Hepatocyte (in vitro differentiated cells): Measurements from ENCODE around the gene DIRAS1. TPM values are rescaled to one million over a fixed set of nuclear protein-coding genes. Genes with fewer than 3 reads are reported as not detected.
"Not testable (repeated sequence)": the region's sequence is repeated elsewhere in the genome, so short reads cannot be mapped to it uniquely, and the experiment has no call there.

Source experiments
- DNase-seq: peaks from one replicate; pipeline ENCODE4 v3.0.0-alpha.2; 2016; ENCODE audit warnings: low spot score
- H2AFZ ChIP-seq: fragments of 200-600 bp; sonication (generic); 2 replicates; pipeline ENCODE4 v1.6.0; 2016; ENCODE audit warnings: antibody characterized with exemption, mild to moderate bottlenecking
- H3K27ac ChIP-seq: fragments of 200-600 bp; sonication (generic); 2 replicates; pipeline ENCODE4 v1.5.1; 2016; ENCODE audit warnings: mild to moderate bottlenecking
- H3K27me3 ChIP-seq: fragments of 200-600 bp; sonication (generic); 2 replicates; pipeline ENCODE4 v1.6.1; 2016
- H3K36me3 ChIP-seq: fragments of 200-600 bp; sonication (generic); replicated peaks from 2 replicates; pipeline ENCODE4 v1.5.1; 2016; ENCODE audit warnings: low read depth; ENCODE audit not compliant: insufficient read depth
- H3K4me1 ChIP-seq: fragments of 200-600 bp; sonication (generic); 2 replicates; pipeline ENCODE4 v1.5.1; 2016; ENCODE audit warnings: mild to moderate bottlenecking, moderate library complexity; ENCODE audit not compliant: insufficient read depth
- H3K4me2 ChIP-seq: fragments of 200-600 bp; sonication (generic); 2 replicates; pipeline ENCODE4 v1.6.0; 2016
- H3K4me3 ChIP-seq: fragments of 200-600 bp; sonication (generic); 2 replicates; pipeline ENCODE4 v1.5.1; 2016; ENCODE audit warnings: mild to moderate bottlenecking
- H3K79me2 ChIP-seq: fragments of 200-600 bp; sonication (generic); 2 replicates; pipeline ENCODE4 v1.6.0; 2017; ENCODE audit warnings: mild to moderate bottlenecking
- H3K9me2 ChIP-seq: fragments of 200-600 bp; sonication (generic); replicated peaks from 2 replicates; pipeline ENCODE4 v1.6.0; 2017; ENCODE audit warnings: mild to moderate bottlenecking; ENCODE audit not compliant: insufficient read depth
- H3K9me3 ChIP-seq: fragments of 200-600 bp; sonication (generic); 2 replicates; pipeline ENCODE4 v1.5.1; 2016; ENCODE audit warnings: low read depth, mild to moderate bottlenecking
- H4K20me1 ChIP-seq: fragments of 200-600 bp; sonication (generic); 2 replicates; pipeline ENCODE4 v1.6.0; 2016; ENCODE audit warnings: mild to moderate bottlenecking; ENCODE audit not compliant: insufficient read depth, poor library complexity, severe bottlenecking
- CTCF ChIP-seq: fragments of 200-600 bp; sonication (generic); IDR thresholded peaks from 2 replicates; pipeline ENCODE4 v1.5.1; 2016; ENCODE audit warnings: antibody characterized with exemption, mild to moderate bottlenecking; ENCODE audit not compliant: poor library complexity
- EZH2 ChIP-seq: fragments of 200-600 bp; sonication (generic); IDR thresholded peaks from 2 replicates; pipeline ENCODE4 v1.6.1; 2016; ENCODE audit warnings: antibody characterized with exemption, mild to moderate bottlenecking, borderline replicate concordance
- EZH2phosphoT487 ChIP-seq: fragments of 200-600 bp; sonication (generic); IDR thresholded peaks from one replicate; pipeline ENCODE4 v1.6.1; 2018; ENCODE audit warnings: antibody characterized with exemption, mild to moderate bottlenecking, low read depth, moderate library complexity; ENCODE audit not compliant: unreplicated experiment, severe bottlenecking
- WGBS: methylation state at CpG from one replicate; pipeline ENCODE4 v1.1.6; 2016; ENCODE audit warnings: low lambda C conversion rate; ENCODE audit errors: missing lambda C conversion rate; 5-methylcytosine and 5-hydroxymethylcytosine counted together
- polyA plus RNA-seq: library from polyadenylated mRNA; unstranded; fragments of >200 nt; fragmentation: Nextera tagmentation; extraction: Ambion mirVana; gene quantifications from 2 replicates; pipeline ENCODE4 v1.2.1, GENCODE V29; 2016
- total RNA-seq: library from RNA; depleted of rRNA; stranded (reverse); fragments of >200 nt; gene quantifications from 2 replicates; pipeline ENCODE4 v1.2.3, GENCODE V29; 2014

The DIRAS1 gene
- total and polyA plus RNA-seq, 2 experiments from 2014 or later = 1.5 to 2.4 TPM

- Histone ChIP-seq H3K79me2 (no peaks in the 10 kb centered on the region), H2AFZ (no peak overlapping the region), H3K27me3 (peaks cover 12% of the 10 kb centered on the region), H3K9me2 (no peaks in the 10 kb centered on the region), H3K9me3 (no peaks in the 10 kb centered on the region), H3K4me3 (no peak overlapping the region), H3K27ac (no peak overlapping the region), H3K36me3 (no peaks in the 10 kb centered on the region), H4K20me1 (no peaks in the 10 kb centered on the region), H3K4me2 (no peak overlapping the region), H3K4me1 (peaks cover 5% of the 10 kb centered on the region)
- 95% methylated on average over 7 of the region's 19 CpGs for WGBS
- DNase-seq = no peak
- TF ChIP-seq EZH2phosphoT487 (no peak), CTCF (no peak), EZH2 (no peak)
Measured at GRCh38 chr19:2716275-2716650, 4.9 kb downstream of the DIRAS1 start.

- H3K4me2 ChIP-seq = no peak overlapping the region
- H3K9me2 ChIP-seq = no peaks in the 10 kb centered on the region
- H3K4me3 ChIP-seq = no peak overlapping the region
- H3K79me2 ChIP-seq = no peaks in the 10 kb centered on the region
- 92% methylated on average over 12 of the region's 12 CpGs for WGBS
- H3K27me3 ChIP-seq = peaks cover 11% of the 10 kb centered on the region
- no peaks in the 10 kb centered on the region for H4K20me1 ChIP-seq
- no peaks in the 10 kb centered on the region for H3K9me3 ChIP-seq
- DNase-seq = no peak
- no peaks in the 10 kb centered on the region for H3K36me3 ChIP-seq
- H2AFZ ChIP-seq = no peak overlapping the region
- no peak overlapping the region for H3K27ac ChIP-seq
- TF ChIP-seq EZH2phosphoT487 (no peak), EZH2 (no peak), CTCF (no peak)
- H3K4me1 ChIP-seq = peaks cover 4% of the 10 kb centered on the region
Measured at GRCh38 chr19:2715470-2716274, 5.5 kb downstream of the DIRAS1 start.

- 85% methylated on average over 13 of the region's 16 CpGs for WGBS
- H3K9me2 ChIP-seq = no peaks in the 10 kb centered on the region
- H4K20me1 ChIP-seq = no peaks in the 10 kb centered on the region
- no peaks in the 10 kb centered on the region for H3K79me2 ChIP-seq
- no peaks in the 10 kb centered on the region for H3K4me1 ChIP-seq
- no peak overlapping the region for H3K4me3 ChIP-seq
- no peaks in the 10 kb centered on the region for H3K36me3 ChIP-seq
- H3K27me3 ChIP-seq = peaks cover 3% of the 10 kb centered on the region
- no peak overlapping the region for H3K4me2 ChIP-seq
- TF ChIP-seq CTCF (no peak), EZH2 (no peak), EZH2phosphoT487 (no peak)
- H3K27ac ChIP-seq = no peak overlapping the region
- H3K9me3 ChIP-seq = no peaks in the 10 kb centered on the region
- no peak overlapping the region for H2AFZ ChIP-seq
- DNase-seq = no peak
Measured at GRCh38 chr19:2714531-2715269, 6.5 kb downstream of the DIRAS1 start.

GRCh38 chr19:2714102-2714501 is 7.1 kb downstream of the DIRAS1 start:
- H3K79me2 ChIP-seq, H3K9me2 ChIP-seq, DNase-seq, H3K9me3 ChIP-seq, H3K27me3 ChIP-seq, H4K20me1 ChIP-seq, H3K36me3 ChIP-seq, H3K4me1 ChIP-seq, H3K27ac ChIP-seq, H2AFZ ChIP-seq, H3K4me2 ChIP-seq, H3K4me3 ChIP-seq: not testable (repeated sequence)
- WGBS = no CpG with 5 or more reads among the region's 1 CpG

GRCh38 chr19:2713170-2713569 is 8.0 kb downstream of the DIRAS1 start:
- H2AFZ ChIP-seq, H3K9me2 ChIP-seq, H3K9me3 ChIP-seq, H3K27ac ChIP-seq, H3K4me2 ChIP-seq, H3K79me2 ChIP-seq, H3K27me3 ChIP-seq, DNase-seq, H3K4me1 ChIP-seq, H3K4me3 ChIP-seq, H3K36me3 ChIP-seq, H4K20me1 ChIP-seq: not testable (repeated sequence)
- WGBS = no CpG with 5 or more reads among the region's 3 CpGs
